Erythroblast (primary cell): ENCODE results near the gene DNAJB1.

Experiments used
- GATA1 ChIP-seq: IDR thresholded peaks from 2 replicates; pipeline ENCODE4 v1.6.1; 2011; ENCODE audit warnings: low read depth, mild to moderate bottlenecking, control low read depth, low read length, moderate library complexity
- POLR2A ChIP-seq: IDR thresholded peaks from 2 replicates; pipeline ENCODE4 v1.6.1; 2011; ENCODE audit warnings: mild to moderate bottlenecking, low read length

- TF ChIP-seq POLR2A (no peak), GATA1 (no peak)
These were observed 48.5 kb upstream of the DNAJB1 start for GRCh38 chr19:14566712-14567077.
